PC-3 (cell line): ENCODE data around the gene AHNAK2. TPM values are rescaled to one million over a fixed set of nuclear protein-coding genes. Genes with fewer than 3 reads are reported as not detected.

Experiments
- ATAC-seq: fragments of 200-7000 bp; cut with Tn5 transposase; 2 replicates; pipeline ENCODE4 v1.9.1; 2020; ENCODE audit warnings: mild to moderate bottlenecking, moderate library complexity
- BruUV-seq: library from RNA; stranded (reverse); fragments of 400-500 nt; replicated peaks from 2 replicates; lab custom pipeline; 2021; lab: Mats Ljungman, UMichigan
- CTCF ChIA-PET: fragments of 300-600 bp; sonication (Branson Sonifier 250); formaldehyde crosslinking; loops from one replicate; lab custom pipeline; 2022; ENCODE audit warnings: antibody characterized with exemption; lab: Charles Lee
- POLR2A ChIA-PET: fragments of 300-600 bp; sonication (Branson Sonifier 250); formaldehyde crosslinking; loops from one replicate; lab custom pipeline; 2022; ENCODE audit warnings: antibody characterized with exemption; ENCODE audit not compliant: unreplicated experiment; lab: Charles Lee
- DNase-seq: peaks from one replicate; pipeline ENCODE4 v3.0.0-alpha.2; 2015
- H2AFZ ChIP-seq: fragments of 300-600 bp; sonication (generic); 2 replicates; pipeline ENCODE4 v1.6.0; 2016; ENCODE audit warnings: antibody characterized with exemption, low read length
- H3F3A ChIP-seq: fragments of 300-600 bp; sonication (generic); one replicate; pipeline ENCODE4 v1.6.0; 2017; ENCODE audit warnings: antibody characterized with exemption, low read length, control low read depth, mild to moderate bottlenecking; ENCODE audit not compliant: unreplicated experiment
- H3K27ac ChIP-seq: fragments of 300-600 bp; sonication (generic); 2 replicates; pipeline ENCODE4 v1.5.1; 2016; ENCODE audit warnings: mild to moderate bottlenecking, low read length
- H3K27me3 ChIP-seq: fragments of 300-600 bp; sonication (generic); 2 replicates; pipeline ENCODE4 v1.6.1; 2016; ENCODE audit warnings: low read length, mixed read lengths
- H3K36me3 ChIP-seq: fragments of 300-600 bp; sonication (generic); 2 replicates; pipeline ENCODE4 v1.6.1; 2016; ENCODE audit warnings: low read depth, mixed run types, low read length, mixed read lengths
- H3K4me1 ChIP-seq: fragments of 300-600 bp; sonication (generic); 2 replicates; pipeline ENCODE4 v1.5.1; 2016; ENCODE audit warnings: low read length; ENCODE audit not compliant: insufficient read depth
- H3K4me2 ChIP-seq: fragments of 300-600 bp; sonication (generic); 2 replicates; pipeline ENCODE4 v1.6.0; 2016; ENCODE audit warnings: low read length
- H3K4me3 ChIP-seq: fragments of 300-600 bp; sonication (generic); 2 replicates; pipeline ENCODE4 v1.5.1; 2016; ENCODE audit warnings: mild to moderate bottlenecking, low read length, mixed read lengths
- H3K79me2 ChIP-seq: fragments of 300-600 bp; sonication (generic); 2 replicates; pipeline ENCODE4 v1.6.1; 2017; ENCODE audit warnings: low read length, mixed read lengths
- H3K9ac ChIP-seq: fragments of 300-600 bp; sonication (generic); 2 replicates; pipeline ENCODE4 v1.6.0; 2016; ENCODE audit warnings: mild to moderate bottlenecking, low read length
- H3K9me2 ChIP-seq: fragments of 300-600 bp; sonication (generic); replicated peaks from 2 replicates; pipeline ENCODE4 v1.6.1; 2016; ENCODE audit warnings: mixed run types, low read length, mixed read lengths
- H3K9me3 ChIP-seq: fragments of 300-600 bp; sonication (generic); 2 replicates; pipeline ENCODE4 v1.6.1; 2016; ENCODE audit warnings: low read length, mixed read lengths
- H4K20me1 ChIP-seq: fragments of 300-600 bp; sonication (generic); 2 replicates; pipeline ENCODE4 v1.6.1; 2016; ENCODE audit warnings: low read length, mixed read lengths
- EZH2 ChIP-seq: fragments of 300-600 bp; sonication (generic); IDR thresholded peaks from one replicate; pipeline ENCODE4 v1.6.1; 2017; ENCODE audit warnings: antibody characterized with exemption, mild to moderate bottlenecking, low read length; ENCODE audit not compliant: unreplicated experiment
- EZH2phosphoT487 ChIP-seq: fragments of 300-600 bp; sonication (generic); IDR thresholded peaks from 2 replicates; pipeline ENCODE4 v1.6.1; 2018; ENCODE audit warnings: mild to moderate bottlenecking, antibody characterized with exemption, low read length, borderline replicate concordance
- intact Hi-C: fragments of 100-400 bp; cut with micrococcal nuclease; formaldehyde crosslinking; loops from 2 replicates; pipeline ENCODE4 v1.9.0; 2023
- total RNA-seq: library from RNA; depleted of rRNA; stranded (reverse); fragments of >200 nt; gene quantifications from 2 replicates; pipeline ENCODE4 v1.2.3, GENCODE V29; 2014
- TF ChIP-seq, protein P1 (sequence below): fragments of 300-600 bp; sonication (generic); conservative IDR thresholded peaks from 2 replicates; pipeline ENCODE4 v1.5.1; 2017; ENCODE audit warnings: antibody characterized with exemption, low read depth, mild to moderate bottlenecking, low read length

AHNAK2 gene
- total RNA-seq, 1 experiment from 2014 or later, result 25.0 TPM

- no TSS peak for BruUV-seq
- TF ChIP-seq, protein P1, sequence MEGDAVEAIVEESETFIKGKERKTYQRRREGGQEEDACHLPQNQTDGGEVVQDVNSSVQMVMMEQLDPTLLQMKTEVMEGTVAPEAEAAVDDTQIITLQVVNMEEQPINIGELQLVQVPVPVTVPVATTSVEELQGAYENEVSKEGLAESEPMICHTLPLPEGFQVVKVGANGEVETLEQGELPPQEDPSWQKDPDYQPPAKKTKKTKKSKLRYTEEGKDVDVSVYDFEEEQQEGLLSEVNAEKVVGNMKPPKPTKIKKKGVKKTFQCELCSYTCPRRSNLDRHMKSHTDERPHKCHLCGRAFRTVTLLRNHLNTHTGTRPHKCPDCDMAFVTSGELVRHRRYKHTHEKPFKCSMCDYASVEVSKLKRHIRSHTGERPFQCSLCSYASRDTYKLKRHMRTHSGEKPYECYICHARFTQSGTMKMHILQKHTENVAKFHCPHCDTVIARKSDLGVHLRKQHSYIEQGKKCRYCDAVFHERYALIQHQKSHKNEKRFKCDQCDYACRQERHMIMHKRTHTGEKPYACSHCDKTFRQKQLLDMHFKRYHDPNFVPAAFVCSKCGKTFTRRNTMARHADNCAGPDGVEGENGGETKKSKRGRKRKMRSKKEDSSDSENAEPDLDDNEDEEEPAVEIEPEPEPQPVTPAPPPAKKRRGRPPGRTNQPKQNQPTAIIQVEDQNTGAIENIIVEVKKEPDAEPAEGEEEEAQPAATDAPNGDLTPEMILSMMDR, result no peak
- TF ChIP-seq EZH2phosphoT487, result no peak
- no peak for TF ChIP-seq EZH2
- no peak overlapping the region for H3K27ac ChIP-seq
- H3F3A ChIP-seq, result no peaks in the 10 kb centered on the region
- H3K9me2 ChIP-seq, result no peaks in the 10 kb centered on the region
- H3K4me3 ChIP-seq, result no peak overlapping the region
- ATAC-seq, result no peak
- peaks cover 3% of the 10 kb centered on the region; the same call in 1 of the 2 replicates for H3K36me3 ChIP-seq
- intact Hi-C loops, result no loop called here
- ChIA-PET CTCF (no interaction called here), POLR2A (no interaction called here)
- H3K79me2 ChIP-seq, result no peaks in the 10 kb centered on the region
- H3K4me1 ChIP-seq, result no peaks in the 10 kb centered on the region
- DNase-seq, result no peak
- no peaks in the 10 kb centered on the region for H3K27me3 ChIP-seq
- no peak overlapping the region for H3K4me2 ChIP-seq
- no peak overlapping the region for H3K9ac ChIP-seq
- H2AFZ ChIP-seq, result no peak overlapping the region
- H4K20me1 ChIP-seq, result no peaks in the 10 kb centered on the region
- no peaks in the 10 kb centered on the region for H3K9me3 ChIP-seq
Measured at GRCh38 chr14:104955396-104955770, 22.8 kb downstream of the AHNAK2 start.

- H3K79me2 ChIP-seq, result no peaks in the 10 kb centered on the region
- H4K20me1 ChIP-seq, result no peaks in the 10 kb centered on the region
- no peak overlapping the region for H3K27ac ChIP-seq
- no peaks in the 10 kb centered on the region for H3K9me2 ChIP-seq
- H3K9ac ChIP-seq, result no peak overlapping the region
- ATAC-seq (no peak), DNase-seq (no peak)
- ChIA-PET POLR2A (no interaction called here), CTCF (no interaction called here)
- intact Hi-C loops, result no loop called here
- no peaks in the 10 kb centered on the region for H3F3A ChIP-seq
- no peaks in the 10 kb centered on the region for H3K27me3 ChIP-seq
- BruUV-seq, result no TSS peak
- H3K4me3 ChIP-seq, result no peak overlapping the region
- H3K4me2 ChIP-seq, result no peak overlapping the region
- no peaks in the 10 kb centered on the region for H3K9me3 ChIP-seq
- TF ChIP-seq EZH2 (no peak), EZH2phosphoT487 (no peak)
- TF ChIP-seq, protein P1, result no peak
- H3K4me1 ChIP-seq, result no peaks in the 10 kb centered on the region
- no peak overlapping the region for H2AFZ ChIP-seq
- peaks cover 3% of the 10 kb centered on the region; the same call in 1 of the 2 replicates for H3K36me3 ChIP-seq
Measured at GRCh38 chr14:104954746-104955395, 23.3 kb downstream of the AHNAK2 start.

- Histone ChIP-seq H2AFZ (no peak overlapping the region), H3K4me1 (no peaks in the 10 kb centered on the region), H3K9me2 (no peaks in the 10 kb centered on the region), H3K27ac (no peak overlapping the region), H3K4me2 (no peak overlapping the region), H3K9ac (no peak overlapping the region), H3F3A (no peaks in the 10 kb centered on the region), H3K79me2 (no peaks in the 10 kb centered on the region), H4K20me1 (no peaks in the 10 kb centered on the region), H3K4me3 (no peak overlapping the region), H3K36me3 (peaks cover 3% of the 10 kb centered on the region; the same call in 1 of the 2 replicates), H3K27me3 (no peaks in the 10 kb centered on the region), H3K9me3 (no peaks in the 10 kb centered on the region)
- no TSS peak for BruUV-seq
- no peak for DNase-seq
- no peak for ATAC-seq
- intact Hi-C loops, result no loop called here
- ChIA-PET POLR2A (no interaction called here), CTCF (no interaction called here)
- TF ChIP-seq EZH2phosphoT487, result no peak
- TF ChIP-seq, protein P1, result no peak
- TF ChIP-seq EZH2, result no peak
Measured at GRCh38 chr14:104953896-104954656, 24.1 kb downstream of the AHNAK2 start.
